ENCODE measurements around the gene BARX2. TPM values are rescaled to one million over a fixed set of nuclear protein-coding genes. Genes with fewer than 3 reads are reported as not detected.

Gene BARX2
- total and polyA plus RNA-seq, 9 donors = 0.06 to 6.2 (median 0.35) TPM; not detected in 4

DNA sequence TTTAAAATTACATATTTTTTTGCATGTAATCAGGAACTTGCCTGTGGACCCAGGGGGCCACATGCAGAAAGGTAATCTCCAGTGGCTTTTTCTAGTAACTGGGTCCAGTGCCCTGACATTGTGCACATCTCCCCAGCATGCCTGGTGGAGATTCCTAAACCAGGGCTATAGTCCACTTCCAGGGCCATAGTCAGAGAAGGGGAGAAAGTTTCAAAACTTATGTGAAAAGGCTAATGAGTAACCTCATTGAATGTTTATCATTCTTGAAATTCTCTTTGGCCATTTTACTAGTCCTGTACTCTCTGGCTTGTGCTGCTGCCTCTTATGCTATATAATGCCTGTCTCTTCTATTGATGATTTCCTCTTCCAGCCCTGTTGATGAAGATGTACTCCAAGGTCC, 47.8 kb downstream of the BARX2 start:
- Histone ChIP-seq H3K27ac (no peak overlapping the region), H3K36me3 (no peaks in the 10 kb centered on the region), H3K9me3 (no peaks in the 10 kb centered on the region), H3K4me3 (no peak overlapping the region), H3K27me3 (no peaks in the 10 kb centered on the region), H3K4me1 (ENCODE audit: insufficient read depth) (no peaks in the 10 kb centered on the region)
- intact Hi-C loops (cut with DNase I) = no loop called here
- no peak for DNase-seq
- TF ChIP-seq EP300 (IDR thresholded peaks at IDR 0.05) (no peak), POLR2A (IDR thresholded peaks at IDR 0.05) (no peak)
- TF ChIP-seq, protein P1, sequence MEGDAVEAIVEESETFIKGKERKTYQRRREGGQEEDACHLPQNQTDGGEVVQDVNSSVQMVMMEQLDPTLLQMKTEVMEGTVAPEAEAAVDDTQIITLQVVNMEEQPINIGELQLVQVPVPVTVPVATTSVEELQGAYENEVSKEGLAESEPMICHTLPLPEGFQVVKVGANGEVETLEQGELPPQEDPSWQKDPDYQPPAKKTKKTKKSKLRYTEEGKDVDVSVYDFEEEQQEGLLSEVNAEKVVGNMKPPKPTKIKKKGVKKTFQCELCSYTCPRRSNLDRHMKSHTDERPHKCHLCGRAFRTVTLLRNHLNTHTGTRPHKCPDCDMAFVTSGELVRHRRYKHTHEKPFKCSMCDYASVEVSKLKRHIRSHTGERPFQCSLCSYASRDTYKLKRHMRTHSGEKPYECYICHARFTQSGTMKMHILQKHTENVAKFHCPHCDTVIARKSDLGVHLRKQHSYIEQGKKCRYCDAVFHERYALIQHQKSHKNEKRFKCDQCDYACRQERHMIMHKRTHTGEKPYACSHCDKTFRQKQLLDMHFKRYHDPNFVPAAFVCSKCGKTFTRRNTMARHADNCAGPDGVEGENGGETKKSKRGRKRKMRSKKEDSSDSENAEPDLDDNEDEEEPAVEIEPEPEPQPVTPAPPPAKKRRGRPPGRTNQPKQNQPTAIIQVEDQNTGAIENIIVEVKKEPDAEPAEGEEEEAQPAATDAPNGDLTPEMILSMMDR (IDR thresholded peaks at IDR 0.05) = no peak

DNA sequence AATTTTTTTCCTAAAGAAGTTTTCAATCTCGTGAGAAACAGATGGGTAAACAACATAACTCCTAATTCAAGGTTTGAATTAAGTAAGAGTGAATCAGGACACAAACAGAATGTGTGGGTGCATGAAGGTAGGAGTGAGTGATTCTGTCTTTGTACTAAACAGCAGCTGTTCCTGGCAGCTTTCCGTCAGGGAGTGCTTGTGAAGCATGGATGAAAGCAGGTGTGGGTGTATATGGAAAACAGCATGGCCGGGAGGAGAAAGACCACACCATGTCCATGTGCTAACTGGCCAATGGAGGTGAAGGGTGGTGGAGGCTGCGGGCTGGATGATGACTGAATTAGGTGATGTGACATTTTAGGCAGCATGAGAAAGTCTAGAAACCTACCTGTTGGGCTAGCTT, 49.6 kb downstream of the BARX2 start:
- H3K9me3 ChIP-seq = no peaks in the 10 kb centered on the region
- intact Hi-C loops (cut with DNase I) = no loop called here
- no peaks in the 10 kb centered on the region for H3K4me1 ChIP-seq (ENCODE audit: insufficient read depth)
- TF ChIP-seq POLR2A (IDR thresholded peaks at IDR 0.05) = no peak
- TF ChIP-seq, protein P1 (IDR thresholded peaks at IDR 0.05) = no peak
- TF ChIP-seq EP300 (IDR thresholded peaks at IDR 0.05) = no peak
- no peak overlapping the region for H3K4me3 ChIP-seq
- DNase-seq = no peak
- no peak overlapping the region for H3K27ac ChIP-seq
- H3K27me3 ChIP-seq = no peaks in the 10 kb centered on the region
- WGBS, 3 donors = 45 to 58% (median 50%) methylated on average over 4 of the region's 4 CpGs
- no peaks in the 10 kb centered on the region for H3K36me3 ChIP-seq

DNA sequence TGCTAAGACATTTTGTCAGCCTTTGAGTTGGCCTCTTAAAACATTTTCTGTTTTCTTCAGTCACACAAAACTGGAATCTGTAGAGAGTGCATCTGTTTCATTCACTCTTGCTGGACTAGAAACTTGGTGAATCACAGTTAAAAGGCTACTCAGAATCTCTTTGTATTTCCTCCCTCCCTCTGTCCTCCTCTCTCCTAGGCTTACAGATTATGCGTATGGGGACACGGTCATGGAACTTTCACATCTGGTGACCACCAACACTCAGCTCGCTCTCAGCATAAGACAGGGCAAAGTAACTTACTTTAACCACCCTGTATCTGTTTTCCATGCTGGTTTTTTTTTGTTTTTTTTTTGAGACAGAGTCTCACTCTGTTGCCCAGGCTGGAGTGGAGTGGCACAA, 50.4 kb downstream of the BARX2 start:
- no peak overlapping the region for H3K4me3 ChIP-seq
- no peaks in the 10 kb centered on the region for H3K9me3 ChIP-seq
- 83 to 91% (median 90%) methylated on average over 3 of the region's 3 CpGs for WGBS, 3 donors
- no peak overlapping the region for H3K27ac ChIP-seq
- H3K4me1 ChIP-seq (ENCODE audit: insufficient read depth) = no peaks in the 10 kb centered on the region
- intact Hi-C loops (cut with DNase I) = no loop called here
- DNase-seq = no peak
- no peaks in the 10 kb centered on the region for H3K36me3 ChIP-seq
- no peak for TF ChIP-seq EP300 (IDR thresholded peaks at IDR 0.05)
- TF ChIP-seq, protein P1 (IDR thresholded peaks at IDR 0.05) = no peak
- no peak for TF ChIP-seq POLR2A (IDR thresholded peaks at IDR 0.05)
- no peaks in the 10 kb centered on the region for H3K27me3 ChIP-seq

DNA sequence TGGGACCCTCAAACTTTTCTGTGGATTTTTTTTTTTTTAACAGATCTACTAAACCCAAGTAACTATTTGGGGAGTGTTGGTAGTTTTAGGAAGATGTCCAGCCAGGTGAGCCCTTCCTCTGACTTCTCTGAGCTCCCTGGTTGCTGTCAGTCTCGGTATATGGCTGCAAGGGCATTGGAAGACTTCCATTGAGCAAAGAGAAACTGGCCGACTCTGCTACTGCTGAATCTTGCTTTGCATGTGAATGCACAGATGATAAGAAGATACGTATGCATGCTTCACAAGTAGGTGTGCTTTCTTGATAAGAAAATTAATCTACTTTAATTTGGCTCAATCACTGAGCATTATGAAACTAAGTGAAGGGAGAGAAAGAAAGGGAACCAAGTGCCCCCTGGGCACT, 51.1 kb downstream of the BARX2 start:
- no peaks in the 10 kb centered on the region for H3K27me3 ChIP-seq
- H3K9me3 ChIP-seq = no peaks in the 10 kb centered on the region
- intact Hi-C loops (cut with DNase I) = no loop called here
- no peak overlapping the region for H3K27ac ChIP-seq
- WGBS, 3 donors = 64 to 77% (median 66%) methylated on average over 3 of the region's 3 CpGs
- TF ChIP-seq, protein P1 (IDR thresholded peaks at IDR 0.05) = no peak
- TF ChIP-seq POLR2A (IDR thresholded peaks at IDR 0.05) (no peak), EP300 (IDR thresholded peaks at IDR 0.05) (no peak)
- no peaks in the 10 kb centered on the region for H3K4me1 ChIP-seq (ENCODE audit: insufficient read depth)
- H3K36me3 ChIP-seq = no peaks in the 10 kb centered on the region
- no peak overlapping the region for H3K4me3 ChIP-seq
- no peak for DNase-seq

DNA sequence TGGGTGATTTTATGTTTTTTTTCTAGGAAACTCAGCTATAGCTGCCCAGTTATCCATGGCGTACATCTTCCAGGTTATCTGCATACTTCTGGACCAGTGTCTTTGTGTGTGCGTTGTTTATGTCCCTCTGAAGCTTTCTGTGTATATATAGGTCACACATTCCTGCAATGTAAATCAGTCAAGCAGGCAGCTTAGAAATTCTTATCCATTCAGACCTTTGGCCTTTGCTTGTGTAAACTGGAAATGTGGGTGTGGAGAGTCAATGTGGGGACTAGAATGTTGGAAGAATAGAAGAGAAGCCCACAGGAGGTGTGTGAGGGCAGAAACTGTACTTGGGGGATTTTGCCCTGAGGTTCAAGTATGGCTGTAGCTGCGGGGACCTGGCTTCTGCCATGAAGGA, 51.7 kb downstream of the BARX2 start:
- Histone ChIP-seq H3K27me3 (no peaks in the 10 kb centered on the region), H3K4me3 (no peak overlapping the region), H3K27ac (no peak overlapping the region), H3K36me3 (no peaks in the 10 kb centered on the region), H3K9me3 (no peaks in the 10 kb centered on the region), H3K4me1 (ENCODE audit: insufficient read depth) (no peaks in the 10 kb centered on the region)
- intact Hi-C loops (cut with DNase I) = no loop called here
- no peak for TF ChIP-seq POLR2A (IDR thresholded peaks at IDR 0.05)
- TF ChIP-seq, protein P1 (IDR thresholded peaks at IDR 0.05) = no peak
- no peak for TF ChIP-seq EP300 (IDR thresholded peaks at IDR 0.05)
- no peak for DNase-seq
- WGBS, 3 donors = 49 to 60% (median 59%) methylated on average over 3 of the region's 3 CpGs
